Ascending aorta (tissue), 2 donors: ENCODE results near the gene CACNA1B. TPM values are rescaled to one million over a fixed set of nuclear protein-coding genes. Genes with fewer than 3 reads are reported as not detected.
A peak's percentile ranks its signal among the peaks of the same experiment; 100 is the strongest.

Experiments used
- DNase-seq, 2 donors: peaks; one replicate each; pipeline ENCODE4 v3.0.0-alpha.2; 2019; ENCODE audit warnings: low spot score in 2 of 2
- H3K27ac ChIP-seq, 2 donors: fragments of 200-600 bp; sonication (generic); one replicate each; pipeline ENCODE4 v1.5.1; 2016 to 2017; ENCODE audit warnings: mild to moderate bottlenecking in 1 of 2
- H3K27me3 ChIP-seq: fragments of 200-600 bp; sonication (generic); one replicate; pipeline ENCODE4 v1.5.1; 2017
- H3K36me3 ChIP-seq, 2 donors: fragments of 200-600 bp; sonication (generic); one replicate each; pipeline ENCODE4 v1.5.1; 2016
- H3K4me1 ChIP-seq, 2 donors: fragments of 200-600 bp; sonication (generic); one replicate each; pipeline ENCODE4 v1.5.1; 2016 to 2017; ENCODE audit warnings: mild to moderate bottlenecking in 1 of 2
- H3K4me3 ChIP-seq, 2 donors: fragments of 200-600 bp; sonication (generic); one replicate each; pipeline ENCODE4 v1.5.1; 2016 to 2017; ENCODE audit warnings: mild to moderate bottlenecking in 1 of 2
- H3K9me3 ChIP-seq, 2 donors: fragments of 200-600 bp; sonication (generic); one replicate each; pipeline ENCODE4 v1.5.1; 2016
- intact Hi-C: fragments of 100-400 bp; cut with DNase I; formaldehyde crosslinking; loops from one replicate; pipeline ENCODE4 v1.15.1; 2023
- total RNA-seq: library from RNA; depleted of rRNA; stranded (reverse); fragments of >200 nt; gene quantifications from one replicate; pipeline ENCODE4 v1.1.0, GENCODE V29; 2016
- TF ChIP-seq, protein P1 (sequence below), 3 experiments: fragments of 200-600 bp in 2 of 3; fragments of 450-650 bp in 1 of 3; sonication (generic) in 2 of 3; IDR thresholded peaks; one replicate each; pipeline ENCODE4 v1.5.1; 2016 to 2019; ENCODE audit warnings: antibody characterized with exemption in 3 of 3, mild to moderate bottlenecking in 1 of 3, moderate library complexity in 1 of 3

The CACNA1B gene
- total RNA-seq, 1 donor from 2014 or later: not detected

DNA sequence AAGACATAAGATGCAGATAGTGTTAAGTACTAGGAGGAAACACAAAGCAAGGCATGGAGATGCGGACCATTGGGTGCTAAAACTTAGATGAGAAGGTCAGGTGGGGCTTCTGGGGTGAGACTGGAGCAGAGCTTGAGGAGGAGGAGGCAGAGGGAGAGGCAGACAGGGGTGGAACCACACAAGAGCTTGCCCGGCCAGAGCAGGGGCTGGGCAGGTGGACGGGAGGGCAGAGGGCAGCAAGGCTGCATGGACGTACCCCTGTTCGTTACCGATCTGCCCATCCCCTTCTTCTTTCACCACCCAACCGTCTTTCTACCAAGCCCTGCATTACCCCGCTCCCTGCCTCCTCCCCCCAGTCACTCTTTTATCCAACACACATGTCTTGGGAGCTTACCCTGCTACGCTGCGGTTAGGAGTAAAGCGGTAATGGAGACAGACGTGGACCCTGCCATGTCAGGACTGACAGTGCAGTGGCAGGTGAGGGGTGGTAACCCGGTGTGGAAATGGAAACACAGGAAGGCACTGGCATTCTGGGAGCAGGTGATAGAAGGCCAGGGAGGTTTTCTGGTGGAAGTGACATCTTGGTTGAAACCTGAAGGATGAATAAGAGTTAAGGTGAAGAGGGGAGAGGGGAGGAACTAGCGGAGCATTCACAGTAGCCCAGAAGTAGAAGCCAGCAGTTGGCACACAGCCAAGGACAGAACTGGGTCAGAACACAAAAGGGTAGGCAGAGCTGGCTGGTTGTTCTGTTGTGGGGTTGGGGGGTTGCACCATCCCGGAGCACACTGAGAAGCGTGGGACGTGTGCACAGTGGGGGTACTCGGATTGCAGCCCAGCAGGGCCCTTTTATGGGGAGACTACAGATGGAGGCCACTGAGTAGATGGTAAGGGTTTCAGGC is 167.2 kb downstream of the CACNA1B start:
- no peaks in the 10 kb centered on the region for H3K27me3 ChIP-seq
- peak in 1 of 2 donors; percentile 56 for DNase-seq

DNA sequence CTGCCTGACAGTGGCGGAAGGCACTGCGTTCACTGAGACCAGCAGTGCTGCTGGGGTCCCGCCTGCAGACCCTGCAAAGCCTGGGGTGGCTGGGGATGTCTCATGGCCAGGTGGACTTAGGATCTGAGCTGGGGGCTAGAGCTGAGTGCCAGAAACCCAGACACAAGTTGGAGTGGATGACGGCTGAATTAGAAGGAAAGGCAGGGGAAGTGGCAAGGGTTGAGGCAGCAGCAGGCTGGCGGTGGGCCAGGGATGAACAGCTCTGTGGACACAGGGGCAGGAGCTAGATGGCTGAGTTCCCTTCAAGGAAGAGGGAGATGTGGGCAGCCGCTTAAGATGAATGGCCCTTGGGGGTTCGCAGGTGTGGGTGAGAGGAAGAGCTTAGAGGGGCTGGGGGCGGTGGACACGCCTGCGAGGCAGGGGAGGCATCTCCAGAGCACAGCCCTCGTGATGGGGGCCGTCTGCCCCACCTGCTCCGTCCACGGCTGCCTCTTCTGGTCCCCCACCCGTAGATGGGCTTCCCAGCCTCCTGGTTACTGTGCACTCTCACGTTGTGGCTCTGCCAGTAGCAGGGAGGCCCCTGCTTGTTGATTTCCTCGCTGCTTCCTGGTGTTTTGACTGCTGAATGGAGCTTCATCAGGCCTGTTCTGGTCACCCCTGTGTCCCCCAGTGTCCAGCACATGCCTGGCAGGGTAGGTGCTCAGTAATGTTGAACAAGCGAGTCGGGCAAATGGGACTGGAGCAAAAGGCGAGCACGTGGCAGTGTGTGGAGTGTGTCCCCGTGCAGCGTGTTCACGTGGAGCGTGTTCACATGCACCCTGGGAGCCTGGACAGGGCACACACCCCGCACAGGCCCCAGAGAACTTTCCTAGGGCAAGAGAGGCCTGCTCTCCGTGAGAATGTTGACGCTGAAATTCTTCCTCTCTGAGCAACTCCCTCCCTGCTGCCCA is 168.2 kb downstream of the CACNA1B start:
- H3K4me1 ChIP-seq: no peaks in the 10 kb centered on the region
- no peaks in the 10 kb centered on the region for H3K9me3 ChIP-seq
- intact Hi-C loops: no loop called here
- no peaks in the 10 kb centered on the region for H3K27me3 ChIP-seq
- H3K36me3 ChIP-seq: no peaks in the 10 kb centered on the region
- TF ChIP-seq, protein P1, sequence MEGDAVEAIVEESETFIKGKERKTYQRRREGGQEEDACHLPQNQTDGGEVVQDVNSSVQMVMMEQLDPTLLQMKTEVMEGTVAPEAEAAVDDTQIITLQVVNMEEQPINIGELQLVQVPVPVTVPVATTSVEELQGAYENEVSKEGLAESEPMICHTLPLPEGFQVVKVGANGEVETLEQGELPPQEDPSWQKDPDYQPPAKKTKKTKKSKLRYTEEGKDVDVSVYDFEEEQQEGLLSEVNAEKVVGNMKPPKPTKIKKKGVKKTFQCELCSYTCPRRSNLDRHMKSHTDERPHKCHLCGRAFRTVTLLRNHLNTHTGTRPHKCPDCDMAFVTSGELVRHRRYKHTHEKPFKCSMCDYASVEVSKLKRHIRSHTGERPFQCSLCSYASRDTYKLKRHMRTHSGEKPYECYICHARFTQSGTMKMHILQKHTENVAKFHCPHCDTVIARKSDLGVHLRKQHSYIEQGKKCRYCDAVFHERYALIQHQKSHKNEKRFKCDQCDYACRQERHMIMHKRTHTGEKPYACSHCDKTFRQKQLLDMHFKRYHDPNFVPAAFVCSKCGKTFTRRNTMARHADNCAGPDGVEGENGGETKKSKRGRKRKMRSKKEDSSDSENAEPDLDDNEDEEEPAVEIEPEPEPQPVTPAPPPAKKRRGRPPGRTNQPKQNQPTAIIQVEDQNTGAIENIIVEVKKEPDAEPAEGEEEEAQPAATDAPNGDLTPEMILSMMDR (IDR thresholded peaks at IDR 0.05): no peak
- no peak overlapping the region for H3K27ac ChIP-seq
- peak in 1 of 2 donors; percentile 52 for DNase-seq
- H3K4me3 ChIP-seq: no peak overlapping the region

More for the DNA sequence above, 167.2 kb downstream of the CACNA1B start:
- intact Hi-C loops: no loop called here
- TF ChIP-seq, protein P1 (IDR thresholded peaks at IDR 0.05): no peak
- Histone ChIP-seq H3K27ac (no peak overlapping the region), H3K4me1 (no peaks in the 10 kb centered on the region), H3K9me3 (no peaks in the 10 kb centered on the region), H3K4me3 (no peak overlapping the region), H3K36me3 (no peaks in the 10 kb centered on the region)

DNA sequence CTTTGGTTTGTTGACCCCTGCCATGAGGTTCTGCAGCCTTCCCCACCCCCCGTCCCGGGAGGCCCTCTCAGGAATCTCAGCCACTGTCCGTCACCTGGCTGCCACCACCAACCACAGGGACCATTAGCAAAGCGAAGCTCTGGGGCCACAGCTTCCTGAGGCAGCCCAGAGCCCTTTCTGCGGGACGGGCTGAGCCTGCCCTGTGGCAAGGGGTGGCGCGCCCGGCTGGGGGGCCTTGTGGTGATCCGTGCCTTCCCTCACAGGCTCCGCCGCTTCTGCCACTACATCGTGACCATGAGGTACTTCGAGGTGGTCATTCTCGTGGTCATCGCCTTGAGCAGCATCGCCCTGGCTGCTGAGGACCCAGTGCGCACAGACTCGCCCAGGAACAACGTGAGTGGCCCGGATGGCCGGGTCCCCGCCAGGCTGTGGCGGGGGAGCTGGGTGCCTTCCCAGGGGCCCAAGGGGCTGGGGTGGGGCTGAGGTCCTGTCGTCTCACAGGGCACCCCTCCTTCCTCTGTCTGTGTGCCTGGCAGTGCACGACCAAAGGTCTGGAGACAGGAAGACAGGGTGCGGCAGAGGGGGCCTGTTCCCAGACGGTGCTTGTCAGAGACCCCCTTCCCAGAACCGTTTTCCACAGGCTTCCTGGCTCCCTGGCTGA is 169.2 kb downstream of the CACNA1B start:
- Histone ChIP-seq H3K9me3 (no peaks in the 10 kb centered on the region), H3K36me3 (no peaks in the 10 kb centered on the region), H3K27ac (no peak overlapping the region), H3K27me3 (no peaks in the 10 kb centered on the region), H3K4me3 (no peak overlapping the region), H3K4me1 (no peaks in the 10 kb centered on the region)
- peak in 1 of 2 donors; percentile 41 for DNase-seq
- intact Hi-C loops: no loop called here
- TF ChIP-seq, protein P1 (IDR thresholded peaks at IDR 0.05): no peak

DNA sequence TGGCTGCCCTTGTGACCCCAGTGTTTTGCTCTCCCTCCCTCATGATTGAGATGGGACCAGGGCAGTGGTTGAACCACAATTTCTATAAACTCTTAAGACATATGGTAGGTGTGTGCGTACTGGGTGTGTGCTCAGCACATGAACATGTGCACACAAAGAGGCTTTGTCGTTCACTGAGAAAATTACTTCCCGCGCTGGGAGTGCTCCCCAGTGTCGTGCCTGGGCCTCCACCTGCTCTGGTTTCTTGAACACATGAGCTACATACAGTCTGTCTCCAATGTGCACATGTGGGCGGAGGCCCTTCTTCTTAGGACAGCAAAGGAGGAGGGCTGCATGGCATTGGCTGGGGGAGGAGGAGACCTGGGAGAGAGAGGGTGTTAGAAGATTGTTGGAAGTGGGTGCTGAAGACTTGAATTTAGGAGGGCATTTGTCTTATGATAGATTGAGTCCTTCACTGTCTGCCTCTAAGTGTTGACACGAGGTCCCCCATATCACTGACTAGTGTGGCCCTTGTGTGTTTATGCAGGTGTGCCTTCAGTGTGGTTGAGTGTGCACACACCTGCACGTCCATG is 170.0 kb downstream of the CACNA1B start:
- DNase-seq: peak in 1 of 2 donors; percentile 25
- TF ChIP-seq, protein P1 (IDR thresholded peaks at IDR 0.05): no peak
- intact Hi-C loops: no loop called here
- Histone ChIP-seq H3K4me3 (no peak overlapping the region), H3K27ac (no peak overlapping the region), H3K4me1 (no peaks in the 10 kb centered on the region), H3K9me3 (no peaks in the 10 kb centered on the region), H3K36me3 (no peaks in the 10 kb centered on the region), H3K27me3 (no peaks in the 10 kb centered on the region)

DNA sequence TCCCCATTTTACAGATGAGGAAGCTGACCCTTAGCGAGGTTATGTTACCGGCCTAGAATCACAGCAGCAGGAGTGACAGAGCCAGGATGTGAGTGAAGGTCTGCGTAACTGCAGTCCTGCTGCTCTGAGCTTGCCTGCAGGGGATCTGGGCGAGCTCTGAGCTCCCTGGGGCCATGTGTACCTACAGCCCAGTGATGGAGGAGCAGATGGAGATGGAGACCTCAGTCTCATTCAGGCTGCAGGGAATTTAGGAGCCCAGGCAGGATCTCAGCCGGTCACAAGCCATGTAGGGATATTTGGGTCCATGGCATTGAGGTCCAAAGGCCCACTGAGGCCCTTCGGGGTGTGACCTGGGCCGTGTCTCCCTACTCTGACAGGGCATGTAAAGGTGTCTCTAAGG is 170.6 kb downstream of the CACNA1B start:
- Histone ChIP-seq H3K36me3 (no peaks in the 10 kb centered on the region), H3K4me1 (no peaks in the 10 kb centered on the region), H3K9me3 (no peaks in the 10 kb centered on the region), H3K4me3 (no peak overlapping the region), H3K27me3 (no peaks in the 10 kb centered on the region), H3K27ac (no peak overlapping the region)
- peak in 1 of 2 donors; percentile 27 for DNase-seq
- TF ChIP-seq, protein P1 (IDR thresholded peaks at IDR 0.05): no peak
- intact Hi-C loops: no loop called here
